Measurements from ENCODE around the gene BAG5.
A peak's percentile ranks its signal among the peaks of the same experiment; 100 is the strongest.

Gene BAG5

DNA sequence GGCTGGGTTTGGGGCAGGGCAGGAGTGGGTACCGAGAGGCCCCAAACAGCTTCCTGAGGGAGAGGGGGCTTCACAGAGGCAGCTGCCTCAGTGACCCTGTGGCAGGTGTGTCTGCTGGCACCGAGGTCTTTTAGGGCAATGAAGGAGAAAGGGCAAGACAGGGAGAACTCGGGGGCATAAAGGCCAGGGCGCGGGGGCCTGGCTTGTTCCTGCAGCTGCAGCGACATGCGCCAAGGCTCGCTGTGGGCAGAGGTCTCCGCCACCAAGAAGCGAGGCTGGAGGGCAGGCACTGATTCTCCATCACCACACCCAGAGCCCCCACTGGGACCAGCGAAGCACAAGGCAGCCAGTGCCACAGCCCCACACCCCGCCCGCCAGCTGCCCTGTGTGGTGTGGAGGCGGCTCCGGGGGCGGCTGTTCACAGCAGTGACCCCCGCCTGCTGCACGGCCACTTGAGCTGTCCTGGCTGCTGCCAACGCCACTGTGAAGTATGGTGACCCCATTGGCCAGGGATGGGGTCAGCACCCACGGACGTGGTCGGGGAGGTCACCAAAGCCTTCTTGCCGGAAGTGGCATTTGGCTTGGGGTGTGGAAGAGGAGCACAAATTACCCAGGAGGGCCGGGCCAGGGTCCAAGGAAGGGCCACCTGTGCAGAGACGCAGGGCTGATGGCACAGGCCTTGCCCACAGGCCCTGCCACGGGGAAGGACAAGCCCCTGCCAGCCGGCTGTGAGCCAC lies 16.4 kb downstream of the BAG5 start:
- DNase-seq = no peak

DNA sequence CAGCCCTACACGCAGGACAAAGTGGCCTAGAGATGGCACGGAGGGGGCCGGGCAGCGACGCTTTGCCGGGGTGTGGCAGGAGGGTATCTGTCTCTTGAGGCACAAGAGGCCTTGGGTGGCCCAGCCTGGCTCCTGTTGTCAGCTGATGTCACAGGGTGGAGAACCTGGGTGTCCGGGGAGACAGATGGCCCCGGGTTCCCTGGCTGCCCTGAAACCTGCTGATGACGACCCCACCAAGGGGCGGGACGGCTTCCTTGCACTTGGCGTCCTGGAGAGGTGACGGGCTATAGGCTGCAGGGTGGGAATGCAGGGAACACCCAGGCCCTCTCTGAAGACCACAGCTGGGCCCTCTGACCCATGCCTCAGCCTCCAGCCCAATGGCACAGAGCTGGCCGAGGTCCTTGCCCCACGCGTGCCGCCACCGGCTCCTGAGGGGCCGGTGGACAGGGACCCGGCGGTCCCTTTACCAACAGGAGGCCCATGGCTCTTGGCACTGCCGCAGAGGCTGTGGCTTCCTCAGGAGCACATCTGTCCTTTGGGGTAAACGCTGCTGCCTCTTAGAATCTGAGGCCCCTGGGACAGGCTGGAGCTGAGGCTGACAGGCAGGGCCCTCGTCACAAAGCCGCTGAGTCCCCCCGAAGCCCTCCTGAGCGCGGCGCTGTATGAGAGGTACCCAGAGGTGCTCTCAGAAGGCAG lies 17.1 kb downstream of the BAG5 start:
- no peak for DNase-seq

DNA sequence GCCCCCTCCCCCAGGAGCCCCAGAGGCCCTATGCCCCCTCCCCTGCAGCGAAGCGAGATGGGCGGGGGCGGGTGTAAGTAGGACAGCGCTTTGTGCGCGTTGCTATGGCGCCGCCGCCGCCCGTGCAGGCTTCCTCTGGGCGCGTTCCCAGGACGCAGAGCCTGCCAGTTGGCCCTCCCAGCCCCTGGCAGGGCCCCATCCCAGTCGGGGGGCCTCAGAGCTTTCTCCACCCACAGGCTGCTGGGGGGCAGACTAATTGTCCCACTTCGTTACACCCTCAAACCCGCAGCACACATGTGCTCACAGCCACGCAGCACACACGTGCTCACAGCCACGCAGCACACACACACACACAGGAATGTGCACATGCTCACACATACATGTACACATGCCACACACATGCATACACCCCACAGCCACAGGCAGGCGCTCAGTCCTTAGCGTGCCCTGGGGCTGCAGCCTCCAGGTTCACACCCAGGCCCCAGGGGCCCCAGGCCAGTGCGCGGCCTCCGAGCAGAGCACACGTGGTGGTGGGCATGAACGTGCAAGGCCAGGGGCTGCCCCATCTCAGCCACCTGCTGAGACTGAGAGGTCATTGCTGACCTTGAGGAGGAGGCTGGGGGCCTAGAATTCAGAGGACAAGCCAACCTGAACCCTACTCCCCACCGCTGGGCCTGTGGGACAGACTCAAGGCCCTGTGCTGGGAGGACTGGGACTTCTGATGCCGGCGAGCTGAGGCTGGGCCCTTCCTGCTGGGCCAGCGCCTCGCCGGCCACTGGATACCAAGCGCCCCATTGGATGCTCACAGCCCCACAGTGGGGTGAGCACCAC lies 17.9 kb downstream of the BAG5 start:
- peak; percentile 43 for DNase-seq

- no peak for DNase-seq
Measured at GRCh38 chr14:103543721-103544387, 18.6 kb downstream of the BAG5 start.

GRCh38 chr14:103543140-103543539 lies 19.3 kb downstream of the BAG5 start:
- peak; percentile 62 for DNase-seq

- peak; percentile 78 for DNase-seq
Measured at GRCh38 chr14:103542605-103543088, 19.8 kb downstream of the BAG5 start.

GRCh38 chr14:103541709-103542604 lies 20.5 kb downstream of the BAG5 start:
- no peak for DNase-seq

- no peak for DNase-seq
Measured at GRCh38 chr14:103540821-103541708, 21.4 kb downstream of the BAG5 start.

- no peak for DNase-seq
Measured at GRCh38 chr14:103539056-103539825, 23.2 kb downstream of the BAG5 start.

- DNase-seq = no peak
Measured at GRCh38 chr14:103538291-103539055, 24.0 kb downstream of the BAG5 start.

GRCh38 chr14:103537175-103537990 lies 25.1 kb downstream of the BAG5 start:
- no peak for DNase-seq

GRCh38 chr14:103536693-103537092 lies 25.8 kb downstream of the BAG5 start:
- DNase-seq = no peak

DNA sequence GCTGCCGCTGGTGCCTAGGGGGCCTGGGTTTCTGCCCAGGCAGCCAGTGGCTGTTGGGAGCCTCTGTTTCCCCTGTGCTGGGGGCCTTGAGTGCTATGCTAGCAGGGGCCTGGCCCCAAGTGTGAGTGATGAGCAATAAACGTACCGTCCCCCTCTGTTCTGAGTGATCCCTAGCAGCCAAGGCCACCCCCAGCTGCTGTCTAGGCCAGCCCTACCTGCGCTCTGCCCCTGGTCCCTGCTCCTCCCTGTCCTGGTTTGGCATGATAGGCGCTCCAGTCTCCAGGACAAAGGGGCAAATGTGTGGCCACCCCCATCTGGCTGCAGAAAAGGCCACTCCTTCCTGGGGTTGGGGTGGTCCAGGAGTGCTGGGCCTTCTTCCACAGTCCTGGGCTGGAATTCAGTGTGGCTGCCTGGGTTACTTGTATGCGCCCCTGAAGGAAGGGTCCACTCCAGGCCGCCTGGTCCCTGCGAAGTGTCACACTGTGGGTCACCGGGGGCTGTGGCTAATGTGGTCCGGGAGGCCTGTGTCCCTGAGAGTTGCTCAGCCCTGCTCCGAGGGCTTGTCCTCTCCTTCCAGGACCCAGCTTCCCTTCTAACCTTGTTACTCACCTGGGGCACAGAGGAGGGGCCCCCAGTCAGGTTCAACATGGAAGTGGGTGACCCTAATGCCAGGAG lies 26.4 kb downstream of the BAG5 start:
- no peak for DNase-seq

DNA sequence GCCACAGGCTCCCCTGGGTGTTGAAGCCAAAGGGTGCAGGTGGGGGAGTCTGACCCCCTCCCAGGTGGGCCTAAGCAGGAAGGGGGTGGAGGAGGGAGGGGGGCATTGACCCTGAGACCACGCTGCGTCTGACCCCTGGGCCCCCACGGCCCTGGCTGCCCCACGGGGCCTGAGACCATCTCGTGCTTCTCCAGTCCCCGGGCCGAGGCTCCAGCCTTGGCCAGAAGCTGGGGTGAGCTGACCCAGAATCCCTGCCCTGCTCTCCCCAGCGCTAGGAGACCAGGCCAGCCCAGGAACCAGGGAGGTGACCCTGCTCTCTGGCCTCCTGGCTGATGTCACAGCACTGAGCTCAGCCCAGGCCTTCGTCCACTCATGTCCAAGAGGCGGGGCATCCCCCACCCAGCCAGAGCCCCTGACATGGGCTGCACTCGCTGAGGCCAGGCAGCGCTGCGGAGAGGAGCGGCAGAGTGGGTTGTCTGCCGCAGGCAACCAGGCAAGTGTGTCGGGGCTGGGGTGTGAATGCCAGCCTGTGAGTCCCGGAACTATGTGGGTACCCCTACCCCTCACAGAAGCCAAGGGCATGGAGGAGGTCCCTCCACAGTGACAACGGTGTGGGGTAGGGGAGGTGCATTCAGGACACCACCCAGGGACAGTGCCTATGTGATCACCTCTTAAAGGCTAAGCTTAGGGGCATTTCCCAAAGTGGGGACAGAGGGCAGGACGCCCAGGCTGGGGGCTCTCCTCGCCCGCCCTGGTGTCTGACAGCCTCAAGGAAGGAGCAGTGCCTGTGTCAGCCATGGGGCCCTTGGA lies 27.2 kb downstream of the BAG5 start:
- DNase-seq = no peak

DNA sequence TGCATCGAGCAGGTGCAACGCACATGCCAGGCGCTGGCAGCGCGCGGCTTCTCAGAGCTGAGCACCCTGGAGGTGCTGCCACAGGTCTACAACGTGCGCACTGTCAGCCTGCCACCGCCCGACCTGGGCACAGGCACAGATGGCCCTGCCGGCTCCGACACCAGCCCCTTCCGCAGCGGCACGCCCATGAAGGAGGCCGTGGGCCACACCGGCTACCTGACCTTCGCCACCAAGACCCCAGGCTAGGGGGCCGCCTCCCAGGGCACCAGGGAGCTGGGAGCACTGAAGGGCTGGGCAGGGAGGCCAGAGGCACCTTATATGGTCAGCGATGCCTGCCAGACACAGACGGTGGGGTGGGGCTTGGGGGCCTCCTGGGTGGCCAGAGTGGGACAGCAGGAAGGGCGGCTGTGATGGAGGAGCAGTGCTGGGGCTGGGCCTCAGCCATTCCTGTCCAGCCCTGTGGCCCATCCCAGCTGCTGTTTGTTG lies 27.8 kb downstream of the BAG5 start:
- no peak for DNase-seq

- DNase-seq = no peak
Measured at GRCh38 chr14:103533999-103534575, 28.4 kb downstream of the BAG5 start.
